Eye (tissue), 1 donor: Measurements from ENCODE around the gene ICE2.

Experiments
- DNase-seq: peaks from one replicate; pipeline ENCODE4 v3.0.0-alpha.2; 2015

Gene ICE2

GRCh38 chr15:60478566-60479360 lies at the start of gene ICE2:
Gene ICE2, minus strand, starts transcription at chr15:60479142. Its CDS starts 1,165 bp downstream, at chr15:60477977.
- peak; percentile 98 for DNase-seq

GRCh38 chr15:60528530-60528929 lies 49.6 kb upstream of the ICE2 start:
- DNase-seq, result no peak

GRCh38 chr15:60527456-60527855 lies 48.5 kb upstream of the ICE2 start:
- no peak for DNase-seq

- no peak for DNase-seq
These were observed 47.2 kb upstream of the ICE2 start for GRCh38 chr15:60526127-60526616.

- no peak for DNase-seq
These were observed 46.5 kb upstream of the ICE2 start for GRCh38 chr15:60525341-60526039.

GRCh38 chr15:60523056-60523455 lies 44.1 kb upstream of the ICE2 start:
- no peak for DNase-seq

- DNase-seq, result peak; percentile 85
These were observed 42.0 kb upstream of the ICE2 start for GRCh38 chr15:60520825-60521368.

GRCh38 chr15:60520013-60520824 lies 41.3 kb upstream of the ICE2 start:
- no peak for DNase-seq

GRCh38 chr15:60519218-60519617 lies 40.3 kb upstream of the ICE2 start:
- no peak for DNase-seq

- no peak for DNase-seq
These were observed 39.6 kb upstream of the ICE2 start for GRCh38 chr15:60518511-60518910.

GRCh38 chr15:60514261-60514881 lies 35.4 kb upstream of the ICE2 start:
- DNase-seq, result no peak

GRCh38 chr15:60513676-60514075 lies 34.7 kb upstream of the ICE2 start:
- DNase-seq, result no peak

GRCh38 chr15:60512937-60513336 lies 34.0 kb upstream of the ICE2 start:
- DNase-seq, result no peak

GRCh38 chr15:60511351-60512031 lies 32.5 kb upstream of the ICE2 start:
- peak; percentile 25 for DNase-seq

GRCh38 chr15:60510006-60510405 lies 31.1 kb upstream of the ICE2 start:
- no peak for DNase-seq

- DNase-seq, result no peak
These were observed 30.5 kb upstream of the ICE2 start for GRCh38 chr15:60509470-60509869.

GRCh38 chr15:60508442-60508841 lies 29.5 kb upstream of the ICE2 start:
- no peak for DNase-seq

GRCh38 chr15:60507596-60508424 lies 28.9 kb upstream of the ICE2 start:
- peak; percentile 81 for DNase-seq

- DNase-seq, result no peak
These were observed 17.9 kb upstream of the ICE2 start for GRCh38 chr15:60496853-60497252.

- DNase-seq, result no peak
These were observed 15.2 kb upstream of the ICE2 start for GRCh38 chr15:60494108-60494507.

GRCh38 chr15:60493166-60493565 lies 14.2 kb upstream of the ICE2 start:
- DNase-seq, result no peak
